CD14-positive monocyte (primary cell): ENCODE data around the gene FANCC. TPM values are rescaled to one million over a fixed set of nuclear protein-coding genes. Genes with fewer than 3 reads are reported as not detected.

Experiments
- DNase-seq, 3 donors: peaks; one replicate each; pipeline ENCODE4 v3.0.0-alpha.2; 2011 to 2022
- H2AFZ ChIP-seq: 2 replicates; pipeline ENCODE4 v1.6.0; 2012; ENCODE audit warnings: mild to moderate bottlenecking, low read depth, low read length, inconsistent platforms; ENCODE audit not compliant: insufficient read depth, poor library complexity, severe bottlenecking
- H3K27ac ChIP-seq, 2 donors: 1 replicate in 1 of 2; 2 replicates in 1 of 2; pipeline ENCODE4 v1.5.1; 2012 to 2013; ENCODE audit warnings: low read length in 2 of 2, control low read depth in 1 of 2, inconsistent platforms in 1 of 2, low read depth in 1 of 2, mild to moderate bottlenecking in 1 of 2
- H3K27me3 ChIP-seq, 2 donors: one replicate each; pipeline versions ENCODE4 v1.6.0 to v1.6.1; 2011 to 2013; ENCODE audit warnings: low read length in 2 of 2; ENCODE audit not compliant: control insufficient read depth in 2 of 2, insufficient read depth in 2 of 2
- H3K36me3 ChIP-seq, 2 donors: replicated peaks in 1 of 2; 1 replicate in 1 of 2; 2 replicates in 1 of 2; pipeline versions ENCODE4 v1.5.1 to v1.6.1; 2012 to 2013; ENCODE audit warnings: low read length in 2 of 2, control low read depth in 1 of 2, inconsistent platforms in 1 of 2, mild to moderate bottlenecking in 1 of 2; ENCODE audit not compliant: insufficient read depth in 2 of 2, control insufficient read depth in 1 of 2
- H3K4me1 ChIP-seq, 2 donors: 1 replicate in 1 of 2; 2 replicates in 1 of 2; pipeline versions ENCODE4 v1.5.1 to v1.6.1; 2012 to 2013; ENCODE audit warnings: low read length in 2 of 2, control low read depth in 1 of 2, inconsistent platforms in 1 of 2, mild to moderate bottlenecking in 1 of 2, moderate library complexity in 1 of 2; ENCODE audit not compliant: insufficient read depth in 2 of 2, control insufficient read depth in 1 of 2
- H3K4me2 ChIP-seq: replicated peaks from 2 replicates; pipeline ENCODE3; 2012; ENCODE audit warnings: low read length, moderate library complexity, mild to moderate bottlenecking; ENCODE audit not compliant: poor library complexity, severe bottlenecking; ENCODE audit errors: extremely low read depth
- H3K4me3 ChIP-seq, 3 experiments: fragments of 200-600 bp in 1 of 3; sonication (generic) in 1 of 3; replicated peaks in 1 of 3; 1 replicate in 2 of 3; 2 replicates in 1 of 3; pipeline ENCODE4 v1.5.1; 2011 to 2013; ENCODE audit warnings: low read length in 3 of 3, mild to moderate bottlenecking in 3 of 3, control low read depth in 2 of 3, low read depth in 2 of 3, inconsistent platforms in 1 of 3, moderate library complexity in 1 of 3
- H3K79me2 ChIP-seq: 2 replicates; pipeline ENCODE4 v1.6.0; 2012; ENCODE audit warnings: mild to moderate bottlenecking, control low read depth, inconsistent platforms, low read length, moderate library complexity; ENCODE audit not compliant: insufficient read depth
- H3K9ac ChIP-seq: 2 replicates; pipeline ENCODE4 v1.6.0; 2017; ENCODE audit warnings: low read length, mild to moderate bottlenecking; ENCODE audit not compliant: insufficient read depth, poor library complexity, severe bottlenecking
- H3K9me3 ChIP-seq, 2 donors: replicated peaks in 1 of 2; 1 replicate in 1 of 2; 2 replicates in 1 of 2; pipeline versions ENCODE4 v1.5.1 to v1.6.1; 2012 to 2013; ENCODE audit warnings: low read length in 2 of 2, control low read depth in 1 of 2; ENCODE audit not compliant: control insufficient read depth in 1 of 2, insufficient read depth in 1 of 2
- H4K20me1 ChIP-seq: 2 replicates; pipeline ENCODE4 v1.6.0; 2012; ENCODE audit warnings: mild to moderate bottlenecking, low read length, control low read depth, moderate library complexity; ENCODE audit not compliant: insufficient read depth
- H3K27ac Mint-ChIP-seq, 7 donors: one replicate each; pipeline ENCODE4 v1.8.0; 2020; ENCODE audit warnings: mild to moderate bottlenecking in 7 of 7, mixed read lengths in 7 of 7, moderate library complexity in 6 of 7, inconsistent platforms in 2 of 7
- H3K27me3 Mint-ChIP-seq, 3 donors: one replicate each; pipeline ENCODE4 v1.8.0; 2021 to 2022; ENCODE audit warnings: low read depth in 3 of 3, mild to moderate bottlenecking in 3 of 3, mixed read lengths in 3 of 3, moderate library complexity in 3 of 3, inconsistent platforms in 1 of 3
- H3K36me3 Mint-ChIP-seq, 2 donors: one replicate each; pipeline ENCODE4 v1.8.0; 2020; ENCODE audit warnings: mixed read lengths in 2 of 2, inconsistent platforms in 1 of 2, mild to moderate bottlenecking in 1 of 2
- H3K4me1 Mint-ChIP-seq: one replicate; pipeline ENCODE4 v1.8.0; 2020; ENCODE audit warnings: mild to moderate bottlenecking, mixed read lengths
- H3K4me3 Mint-ChIP-seq, 2 donors: one replicate each; pipeline ENCODE4 v1.8.0; 2020; ENCODE audit warnings: mild to moderate bottlenecking in 2 of 2, mixed read lengths in 2 of 2, moderate library complexity in 1 of 2
- H3K9me3 Mint-ChIP-seq, 7 donors: one replicate each; pipeline ENCODE4 v1.8.0; 2020 to 2022; ENCODE audit warnings: mixed read lengths in 7 of 7, mild to moderate bottlenecking in 6 of 7, moderate library complexity in 6 of 7, inconsistent platforms in 2 of 7
- WGBS: methylation state at CpG from one replicate; pipeline ENCODE4 v1.1.5; 2013; ENCODE audit warnings: missing lambda C conversion rate; ENCODE audit not compliant: insufficient coverage; 5-methylcytosine and 5-hydroxymethylcytosine counted together
- intact Hi-C, 2 donors: fragments of 100-400 bp; cut with micrococcal nuclease; formaldehyde crosslinking; loops; one replicate each; pipeline versions ENCODE4 v1.15.0 to v1.15.1; 2023
- polyA plus RNA-seq, 3 donors: library from polyadenylated mRNA; depleted of rRNA in 1 of 3; unstranded in 2 of 3; stranded (reverse) in 1 of 3; fragments of 300-500 nt in 2 of 3; fragments of >200 nt in 1 of 3; fragmentation: Illumina TruSeq in 2 of 3; gene quantifications; 1 replicate in 2 of 3; 2 replicates in 1 of 3; pipeline ENCODE4 v1.2.3, GENCODE V29; 2012 to 2021
- TF ChIP-seq, protein P1 (sequence below): fragments of 200-600 bp; IDR thresholded peaks from one replicate; pipeline ENCODE4 v1.8.0; 2022; ENCODE audit warnings: antibody characterized with exemption, mild to moderate bottlenecking

FANCC gene
- polyA plus RNA-seq, 3 donors: 1.2 to 2.2 (median 1.5) TPM

DNA sequence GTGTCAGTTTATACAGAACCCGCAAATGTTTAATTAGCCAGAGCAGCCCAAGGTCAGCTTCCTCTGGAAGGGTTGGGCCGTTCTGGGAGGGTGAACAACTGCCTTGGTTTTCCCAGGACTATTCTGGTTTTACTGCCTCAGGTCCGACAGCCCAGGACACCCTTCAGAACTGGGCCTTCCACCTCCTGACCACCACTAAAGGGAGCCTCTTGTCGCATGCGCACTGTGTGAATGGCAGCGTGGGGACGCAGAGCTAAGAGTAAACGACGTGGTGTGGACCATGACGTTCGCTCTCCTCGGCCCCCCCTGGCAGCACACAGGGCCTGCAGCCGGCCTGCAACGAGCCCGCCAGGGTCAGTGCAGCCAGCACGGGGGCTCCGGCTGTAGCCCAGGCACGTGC, 214.9 kb downstream of the FANCC start:
- H3K4me3 Mint-ChIP-seq: no peak overlapping the region
- H3K4me3 ChIP-seq: no peak overlapping the region
- no peaks in the 10 kb centered on the region for H3K79me2 ChIP-seq
- H3K4me2 ChIP-seq: no peak overlapping the region
- H3K4me1 ChIP-seq: no peaks in the 10 kb centered on the region
- H3K9ac ChIP-seq: no peak overlapping the region
- H3K27ac ChIP-seq: no peak overlapping the region
- peaks cover 0 to 16% of the 10 kb centered on the region in 2 donors for H3K36me3 ChIP-seq
- no peaks in the 10 kb centered on the region for H3K27me3 ChIP-seq
- peaks cover 18 to 22% of the 10 kb centered on the region in 2 donors for H3K36me3 Mint-ChIP-seq
- no peaks in the 10 kb centered on the region for H4K20me1 ChIP-seq
- TF ChIP-seq, protein P1, sequence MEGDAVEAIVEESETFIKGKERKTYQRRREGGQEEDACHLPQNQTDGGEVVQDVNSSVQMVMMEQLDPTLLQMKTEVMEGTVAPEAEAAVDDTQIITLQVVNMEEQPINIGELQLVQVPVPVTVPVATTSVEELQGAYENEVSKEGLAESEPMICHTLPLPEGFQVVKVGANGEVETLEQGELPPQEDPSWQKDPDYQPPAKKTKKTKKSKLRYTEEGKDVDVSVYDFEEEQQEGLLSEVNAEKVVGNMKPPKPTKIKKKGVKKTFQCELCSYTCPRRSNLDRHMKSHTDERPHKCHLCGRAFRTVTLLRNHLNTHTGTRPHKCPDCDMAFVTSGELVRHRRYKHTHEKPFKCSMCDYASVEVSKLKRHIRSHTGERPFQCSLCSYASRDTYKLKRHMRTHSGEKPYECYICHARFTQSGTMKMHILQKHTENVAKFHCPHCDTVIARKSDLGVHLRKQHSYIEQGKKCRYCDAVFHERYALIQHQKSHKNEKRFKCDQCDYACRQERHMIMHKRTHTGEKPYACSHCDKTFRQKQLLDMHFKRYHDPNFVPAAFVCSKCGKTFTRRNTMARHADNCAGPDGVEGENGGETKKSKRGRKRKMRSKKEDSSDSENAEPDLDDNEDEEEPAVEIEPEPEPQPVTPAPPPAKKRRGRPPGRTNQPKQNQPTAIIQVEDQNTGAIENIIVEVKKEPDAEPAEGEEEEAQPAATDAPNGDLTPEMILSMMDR: no peak
- H3K27me3 Mint-ChIP-seq: no peaks in the 10 kb centered on the region
- 96% methylated on average over 18 of the region's 18 CpGs for WGBS
- H3K27ac Mint-ChIP-seq: no peak overlapping the region
- no peak overlapping the region for H2AFZ ChIP-seq
- no peak for DNase-seq
- H3K4me1 Mint-ChIP-seq: no peaks in the 10 kb centered on the region
- no peaks in the 10 kb centered on the region for H3K9me3 Mint-ChIP-seq
- no peaks in the 10 kb centered on the region for H3K9me3 ChIP-seq
- intact Hi-C loops: no loop called here

DNA sequence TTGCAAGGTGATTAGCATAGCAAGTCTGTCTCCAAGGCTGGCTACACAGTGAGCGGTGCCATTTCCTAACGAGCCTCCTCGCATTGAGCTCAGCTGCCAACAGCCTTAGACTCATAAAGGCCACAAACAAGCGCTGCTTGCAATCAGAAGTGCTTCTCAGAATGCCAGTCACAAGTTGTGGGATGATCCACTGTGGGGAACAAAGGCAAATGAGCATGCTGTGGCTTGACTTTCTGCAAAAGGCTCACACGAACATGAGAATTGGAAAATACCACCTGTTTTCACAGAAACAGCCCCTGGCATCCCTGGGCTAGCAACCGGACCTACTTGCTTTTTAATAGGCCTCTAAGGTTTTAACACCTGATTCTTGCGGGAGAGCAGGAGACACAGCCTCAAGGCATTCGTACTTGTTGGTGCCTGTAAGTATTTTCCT, 215.5 kb downstream of the FANCC start:
- no peak overlapping the region for H3K4me3 ChIP-seq
- H3K36me3 ChIP-seq: peaks cover 0 to 13% of the 10 kb centered on the region in 2 donors
- Mint-ChIP-seq H3K27me3 (no peaks in the 10 kb centered on the region), H3K36me3 (peaks cover 18 to 20% of the 10 kb centered on the region in 2 donors), H3K4me3 (no peak overlapping the region), H3K4me1 (no peaks in the 10 kb centered on the region), H3K9me3 (no peaks in the 10 kb centered on the region), H3K27ac (no peak overlapping the region)
- no peak overlapping the region for H2AFZ ChIP-seq
- no peaks in the 10 kb centered on the region for H3K79me2 ChIP-seq
- H3K4me1 ChIP-seq: no peaks in the 10 kb centered on the region
- intact Hi-C loops: no loop called here
- no peaks in the 10 kb centered on the region for H3K9me3 ChIP-seq
- TF ChIP-seq, protein P1: no peak
- WGBS: 96% methylated on average over 8 of the region's 8 CpGs
- H3K4me2 ChIP-seq: no peak overlapping the region
- H3K9ac ChIP-seq: no peak overlapping the region
- H4K20me1 ChIP-seq: no peaks in the 10 kb centered on the region
- DNase-seq: no peak
- no peaks in the 10 kb centered on the region for H3K27me3 ChIP-seq
- H3K27ac ChIP-seq: no peak overlapping the region
